Testis (tissue), 3 donors: ENCODE measurements around the gene SND1. TPM values are rescaled to one million over a fixed set of nuclear protein-coding genes. Genes with fewer than 3 reads are reported as not detected.

Experiments
- DNase-seq: peaks from one replicate; pipeline ENCODE4 v3.0.0-alpha.2; 2019
- H3K27ac ChIP-seq, 2 donors: fragments of 200-600 bp; sonication (generic); one replicate each; pipeline ENCODE4 v1.5.1; 2019
- H3K27me3 ChIP-seq: fragments of 200-600 bp; sonication (generic); one replicate; pipeline ENCODE4 v1.5.1; 2019
- H3K36me3 ChIP-seq: fragments of 200-600 bp; sonication (generic); one replicate; pipeline ENCODE4 v1.5.1; 2017; ENCODE audit warnings: low read depth; ENCODE audit errors: missing control alignments
- H3K4me1 ChIP-seq: fragments of 200-600 bp; sonication (generic); one replicate; pipeline ENCODE4 v1.5.1; 2019
- H3K4me3 ChIP-seq, 2 donors: fragments of 200-600 bp; sonication (generic); one replicate each; pipeline ENCODE4 v1.5.1; 2017 to 2019
- H3K9me3 ChIP-seq: fragments of 200-600 bp; sonication (generic); one replicate; pipeline ENCODE4 v1.5.1; 2017
- CTCF ChIP-seq, 3 experiments: fragments of 450-650 bp in 2 of 3; fragments of 200-600 bp in 1 of 3; sonication (generic) in 1 of 3; IDR thresholded peaks; one replicate each; pipeline ENCODE4 v1.5.1; 2016 to 2019; ENCODE audit warnings: antibody characterized with exemption in 3 of 3, mild to moderate bottlenecking in 2 of 3, moderate library complexity in 1 of 3
- POLR2A ChIP-seq: fragments of 450-650 bp; IDR thresholded peaks from one replicate; pipeline ENCODE4 v1.6.1; 2017; ENCODE audit warnings: antibody characterized with exemption, mild to moderate bottlenecking, moderate library complexity
- WGBS, 2 donors: methylation state at CpG; one replicate each; pipeline ENCODE4 v1.1.5; 2018; 5-methylcytosine and 5-hydroxymethylcytosine counted together
- intact Hi-C: fragments of 100-400 bp; cut with DNase I; formaldehyde crosslinking; loops from one replicate; pipeline ENCODE4 v1.15.1; 2023; ENCODE audit warnings: low total_unique reads
- polyA plus RNA-seq: library from polyadenylated mRNA; stranded (reverse); fragments of 350-450 nt; fragmentation: Illumina TruSeq; extraction: RNeasy Lipid Tissue Mini Kit (QIAGEN cat#74804); gene quantifications from one replicate; pipeline ENCODE4 v1.2.3, GENCODE V29; 2014; ENCODE audit warnings: low read depth, low replicate concordance; ENCODE audit not compliant: insufficient read depth
- total RNA-seq, 2 donors: library from RNA; depleted of rRNA; stranded (reverse); fragments of >200 nt; gene quantifications; one replicate each; pipeline ENCODE4 v1.2.3, GENCODE V29; 2016

SND1 gene
- total and polyA plus RNA-seq, 3 donors from 2014 or later: 132 to 207 (median 179) TPM

- WGBS, 2 donors: 86 to 90% methylated on average over 3 of the region's 3 CpGs
- no peaks in the 10 kb centered on the region for H3K9me3 ChIP-seq
- H3K27me3 ChIP-seq: no peaks in the 10 kb centered on the region
- no peak overlapping the region for H3K27ac ChIP-seq
- no peak for TF ChIP-seq POLR2A
- no peak for TF ChIP-seq CTCF (IDR thresholded peaks at IDR 0.05)
- intact Hi-C loops: no loop called here
- no peaks in the 10 kb centered on the region for H3K36me3 ChIP-seq
- no peak for DNase-seq
- H3K4me3 ChIP-seq: no peak overlapping the region
- H3K4me1 ChIP-seq: peaks cover 1% of the 10 kb centered on the region
Observed at GRCh38 chr7:127726476-127726875, 74.5 kb downstream of the SND1 start.

- H3K4me1 ChIP-seq: peaks cover 6% of the 10 kb centered on the region
- H3K36me3 ChIP-seq: no peaks in the 10 kb centered on the region
- H3K27me3 ChIP-seq: no peaks in the 10 kb centered on the region
- H3K27ac ChIP-seq: peak overlapping the region in 1 of 2 donors; percentile 29
- intact Hi-C loops: no loop called here
- no peaks in the 10 kb centered on the region for H3K9me3 ChIP-seq
- no peak overlapping the region for H3K4me3 ChIP-seq
- 60 to 86% methylated on average over 13 of the region's 13 CpGs for WGBS, 2 donors
- DNase-seq: no peak
- no peak for TF ChIP-seq CTCF (IDR thresholded peaks at IDR 0.05)
- no peak for TF ChIP-seq POLR2A
Observed at GRCh38 chr7:127730658-127731276, 78.8 kb downstream of the SND1 start.

- Histone ChIP-seq H3K4me1 (peaks cover 11% of the 10 kb centered on the region), H3K27ac (peak overlapping the region in 1 of 2 donors; percentile 29), H3K9me3 (no peaks in the 10 kb centered on the region), H3K36me3 (no peaks in the 10 kb centered on the region), H3K4me3 (no peak overlapping the region), H3K27me3 (no peaks in the 10 kb centered on the region)
- intact Hi-C loops: no loop called here
- WGBS, 2 donors: 48 to 60% methylated on average over 10 of the region's 10 CpGs
- no peak for TF ChIP-seq CTCF (IDR thresholded peaks at IDR 0.05)
- no peak for TF ChIP-seq POLR2A
- no peak for DNase-seq
Observed at GRCh38 chr7:127731431-127732080, 79.6 kb downstream of the SND1 start.

- Histone ChIP-seq H3K36me3 (no peaks in the 10 kb centered on the region), H3K4me1 (peaks cover 18% of the 10 kb centered on the region), H3K9me3 (no peaks in the 10 kb centered on the region), H3K27me3 (no peaks in the 10 kb centered on the region), H3K27ac (no peak overlapping the region), H3K4me3 (no peak overlapping the region)
- DNase-seq: no peak
- TF ChIP-seq CTCF (IDR thresholded peaks at IDR 0.05) (no peak), POLR2A (no peak)
- WGBS, 2 donors: 79 to 91% methylated on average over 2 of the region's 2 CpGs
- intact Hi-C loops: no loop called here
Observed at GRCh38 chr7:127732306-127732705, 80.3 kb downstream of the SND1 start.

GRCh38 chr7:127733986-127734385, 82.0 kb downstream of the SND1 start:
- intact Hi-C loops: no loop called here
- H3K4me3 ChIP-seq: no peak overlapping the region
- no peaks in the 10 kb centered on the region for H3K27me3 ChIP-seq
- 85 to 89% methylated on average over 3 of the region's 3 CpGs for WGBS, 2 donors
- no peaks in the 10 kb centered on the region for H3K36me3 ChIP-seq
- no peak for TF ChIP-seq POLR2A
- no peak for TF ChIP-seq CTCF (IDR thresholded peaks at IDR 0.05)
- no peaks in the 10 kb centered on the region for H3K9me3 ChIP-seq
- H3K4me1 ChIP-seq: peaks cover 18% of the 10 kb centered on the region
- DNase-seq: no peak
- no peak overlapping the region for H3K27ac ChIP-seq
